Stimulated activated CD4-positive, alpha-beta T cell treated with anti-CD3 and anti-CD28 coated beads, Interleukin-2, amount 100 ng/mL, for 24 hours (primary cell): Measurements from ENCODE around the gene PAQR6.
A peak's percentile ranks its signal among the peaks of the same experiment; 100 is the strongest.

ENCODE experiments used
- DNase-seq, 2 donors: peaks; one replicate each; pipeline ENCODE4 v3.0.0-alpha.2; 2020

Gene PAQR6

DNA sequence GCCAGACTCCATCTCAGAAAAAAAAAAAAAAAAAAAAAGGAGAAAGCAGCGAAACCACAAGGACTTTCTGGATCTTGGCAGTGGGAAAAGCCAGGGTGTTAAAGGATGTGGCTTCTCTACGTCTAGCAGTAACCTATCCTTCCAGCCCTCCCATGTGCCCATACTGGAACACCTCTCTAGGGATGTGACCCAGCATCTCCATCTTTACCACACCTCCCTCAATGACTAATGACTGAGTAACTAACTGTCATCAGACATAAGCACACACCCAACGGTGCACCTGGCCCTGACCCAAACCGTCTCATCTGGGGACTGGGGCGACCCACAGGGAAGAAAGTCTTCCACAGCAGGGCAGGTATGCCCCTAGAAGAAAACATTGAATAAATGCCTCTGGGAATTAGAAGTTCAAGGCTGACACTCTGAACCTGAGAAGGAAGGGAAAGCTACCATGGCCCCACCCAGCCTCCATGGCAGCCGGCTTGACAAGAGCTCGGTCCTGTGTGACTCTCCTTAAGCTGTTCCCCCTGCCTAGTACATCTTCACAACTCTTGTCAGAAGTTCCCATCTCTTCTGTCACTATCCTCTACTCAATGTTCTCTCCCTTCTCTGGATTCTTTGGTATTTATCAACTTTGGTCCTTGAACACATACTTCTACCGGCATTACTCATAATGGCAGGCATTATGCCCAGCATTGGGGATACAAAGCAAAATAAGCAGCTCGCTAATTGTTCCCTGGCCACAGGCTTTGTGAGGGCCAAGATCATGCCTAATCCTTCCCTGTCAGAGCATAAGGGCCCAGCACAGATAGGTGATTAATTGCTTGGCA is 14.8 kb upstream of the PAQR6 start:
- no peak for DNase-seq

DNA sequence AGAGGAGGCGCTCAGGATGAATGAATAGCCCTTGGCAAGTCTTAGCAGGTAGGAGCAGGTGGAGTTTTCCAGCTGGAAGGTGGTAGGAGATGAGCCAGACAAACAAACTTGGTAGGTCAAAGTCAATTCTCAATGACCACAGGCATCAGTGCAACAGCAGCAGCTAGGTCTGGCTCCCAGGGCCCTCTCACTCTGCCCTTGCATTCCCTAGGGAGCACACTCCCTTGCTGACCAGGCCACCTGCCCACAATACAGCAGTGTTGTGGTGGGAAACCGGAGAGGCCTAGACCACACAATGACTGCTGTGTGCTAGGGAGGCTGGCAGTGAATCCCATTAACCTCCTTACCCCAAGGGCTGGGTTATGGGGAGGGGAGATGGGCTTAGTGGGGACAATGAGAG is 13.0 kb upstream of the PAQR6 start:
- no peak for DNase-seq

DNA sequence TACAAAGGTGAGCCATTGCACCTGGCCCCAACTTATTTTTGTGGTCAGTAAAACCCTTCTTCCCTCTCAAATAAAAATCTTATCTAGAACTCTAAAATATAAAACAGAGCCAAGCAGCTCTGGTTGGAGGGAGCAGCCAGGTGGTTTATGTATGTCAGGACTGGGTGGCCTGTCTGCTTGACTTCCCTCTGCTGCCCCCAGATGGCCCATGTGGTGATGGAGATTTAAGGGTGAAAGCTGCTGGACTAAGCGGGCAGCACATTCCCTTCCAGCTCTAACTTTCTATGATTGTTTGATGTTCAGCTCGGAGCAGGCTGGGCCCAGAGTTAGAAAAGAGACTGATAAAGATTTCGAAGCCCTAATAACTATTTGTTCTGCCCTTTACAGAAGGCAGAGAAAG is 11.9 kb upstream of the PAQR6 start:
- no peak for DNase-seq

DNA sequence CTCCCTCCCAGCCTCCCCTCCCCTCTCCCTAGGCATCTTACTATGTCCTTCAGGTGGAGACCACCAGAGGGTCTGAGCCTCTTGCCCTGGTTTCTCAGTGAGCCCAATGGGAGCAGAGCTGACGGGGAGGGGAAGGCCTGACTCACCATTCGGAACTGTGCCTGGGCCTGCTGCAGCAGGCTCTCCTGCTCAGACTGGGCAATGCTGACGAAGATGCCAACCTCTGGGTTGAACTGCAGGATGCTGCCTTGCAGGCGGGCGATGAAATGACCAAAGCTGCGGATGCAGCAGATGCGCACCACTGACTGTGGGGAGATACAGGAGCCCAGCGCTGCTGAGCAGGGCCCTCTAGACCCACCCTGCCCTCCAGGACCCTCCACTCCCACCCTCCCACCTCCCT is 11.0 kb upstream of the PAQR6 start:
- DNase-seq, result no peak

DNA sequence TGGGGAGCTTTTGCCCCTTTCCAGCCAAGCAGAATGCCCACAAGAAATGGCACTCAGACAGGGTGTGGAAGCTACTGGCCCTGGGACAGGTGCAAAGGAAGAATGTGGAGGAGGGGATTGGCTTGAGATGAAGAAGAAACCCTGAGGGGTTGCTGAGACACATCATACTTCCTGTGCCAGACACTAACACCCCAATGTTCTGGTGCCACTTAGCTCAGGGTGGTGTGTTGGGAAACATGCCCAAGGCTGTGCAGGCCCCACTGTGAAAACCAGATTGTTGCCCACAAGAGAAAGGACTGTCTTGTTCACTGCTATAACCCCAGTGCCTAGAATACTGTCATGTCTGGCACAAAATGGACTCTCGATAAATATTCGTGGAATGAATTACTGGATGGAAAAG is 9.9 kb upstream of the PAQR6 start:
- no peak for DNase-seq

DNA sequence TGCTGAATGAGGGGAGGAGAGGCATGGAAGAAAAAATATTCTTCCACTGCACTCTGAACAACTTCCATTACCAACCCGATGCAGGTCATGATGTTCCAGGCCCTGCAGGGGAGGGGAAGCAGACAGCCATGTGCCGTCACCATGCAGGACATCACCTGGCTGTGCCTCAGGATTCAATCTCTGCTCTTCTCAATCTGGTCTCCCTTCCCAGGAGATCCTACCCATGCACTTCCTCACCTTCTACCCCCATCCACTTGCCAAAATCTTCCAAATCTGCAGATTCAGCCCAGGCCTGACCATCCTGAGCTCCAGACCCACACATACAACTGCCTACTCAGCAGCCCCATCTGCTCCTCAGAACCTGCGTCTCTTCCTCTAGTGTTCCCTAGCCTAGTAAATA is 5.8 kb upstream of the PAQR6 start:
- no peak for DNase-seq

DNA sequence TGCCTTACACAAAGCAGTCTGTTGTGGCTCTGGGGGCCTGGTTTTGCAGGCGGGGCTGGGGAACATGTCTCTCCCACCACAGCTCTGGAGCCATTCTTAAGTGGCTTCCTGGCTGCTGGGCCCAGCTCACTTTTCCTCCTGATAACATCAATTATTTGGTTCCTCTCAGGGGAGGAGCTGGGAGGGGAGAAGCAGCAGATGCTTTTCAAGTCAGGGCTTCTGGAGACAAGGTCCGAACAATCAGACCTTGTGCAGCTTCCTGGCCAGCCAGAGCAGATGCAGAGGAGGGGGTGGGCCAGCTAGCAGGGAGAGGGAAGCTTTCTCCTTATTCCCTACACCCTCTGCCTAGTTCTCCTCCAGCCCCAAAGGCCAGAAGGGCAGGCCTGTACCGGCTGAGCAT is 3.7 kb upstream of the PAQR6 start:
- no peak for DNase-seq

DNA sequence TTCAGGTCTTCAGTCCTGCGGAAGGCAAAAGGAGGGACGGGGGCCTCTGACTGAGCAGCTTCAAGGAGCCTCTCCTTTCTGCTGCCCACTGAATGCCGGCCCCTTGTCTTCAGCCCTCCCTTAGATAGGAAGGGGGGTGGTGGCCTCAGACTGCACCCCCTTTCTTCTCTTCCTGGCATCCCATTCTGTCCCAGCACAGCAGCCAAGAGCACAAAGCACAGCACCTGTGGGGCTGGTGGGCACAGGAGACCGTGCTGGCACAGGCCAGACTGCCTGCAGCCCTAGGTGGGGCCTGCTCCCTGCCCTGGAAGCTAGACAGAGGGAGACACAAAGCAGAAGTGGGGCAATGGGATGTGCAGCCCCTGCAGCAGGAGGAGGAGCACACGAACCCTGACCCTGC is 1.7 kb upstream of the PAQR6 start:
- DNase-seq, result no peak

DNA sequence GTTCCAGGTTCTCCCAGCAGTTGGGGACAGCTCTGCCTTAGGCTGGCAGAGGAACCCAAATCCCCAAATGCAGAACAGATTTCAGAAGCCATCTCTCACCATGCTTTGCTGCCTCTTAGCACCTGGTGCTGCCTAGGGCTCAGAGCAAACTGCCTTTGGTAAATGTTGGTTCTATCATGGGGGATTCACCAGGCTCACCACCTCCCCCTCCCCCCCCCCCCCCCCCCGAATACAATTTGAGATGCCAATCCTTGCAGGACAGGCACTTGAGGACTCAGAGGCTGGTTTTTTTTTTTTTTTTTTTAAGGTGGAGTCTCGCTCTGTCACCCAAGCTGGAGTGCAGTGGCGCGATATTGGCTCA is 447 bp upstream of the PAQR6 start:
- no peak for DNase-seq

DNA sequence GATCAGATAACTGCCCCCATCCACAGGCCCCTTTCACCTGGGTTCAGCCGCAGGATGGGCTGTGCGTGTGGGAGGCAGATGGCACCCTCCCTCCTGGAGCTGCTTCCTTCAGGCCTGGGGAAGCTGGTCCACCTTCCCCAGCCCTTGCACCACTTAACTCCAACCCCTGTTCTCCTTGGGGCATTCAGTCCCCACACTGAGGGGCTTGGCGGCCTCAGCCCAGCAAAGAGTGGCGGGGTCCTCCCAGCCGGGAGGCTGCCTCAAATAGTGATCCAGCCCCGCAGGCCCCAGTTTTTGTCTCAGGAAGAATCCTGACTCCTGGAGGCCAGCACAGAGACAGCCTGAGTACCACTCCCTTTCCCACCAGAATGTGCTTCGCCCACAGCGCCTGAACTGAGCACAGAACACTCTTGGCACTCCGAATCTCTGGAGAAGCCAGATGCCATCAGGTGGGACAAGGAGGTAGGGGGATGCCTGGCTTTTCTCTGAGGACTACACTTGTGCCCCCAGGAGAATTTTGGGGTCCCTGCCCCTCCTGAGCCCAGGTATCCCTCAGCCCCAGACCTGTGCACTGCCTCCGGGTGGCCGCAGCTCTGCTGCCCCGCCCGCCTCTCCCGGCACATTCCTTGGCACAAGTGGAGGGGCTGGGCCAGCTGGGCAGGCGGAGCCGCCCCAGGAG is 936 bp downstream of the PAQR6 start:
- no peak for DNase-seq

DNA sequence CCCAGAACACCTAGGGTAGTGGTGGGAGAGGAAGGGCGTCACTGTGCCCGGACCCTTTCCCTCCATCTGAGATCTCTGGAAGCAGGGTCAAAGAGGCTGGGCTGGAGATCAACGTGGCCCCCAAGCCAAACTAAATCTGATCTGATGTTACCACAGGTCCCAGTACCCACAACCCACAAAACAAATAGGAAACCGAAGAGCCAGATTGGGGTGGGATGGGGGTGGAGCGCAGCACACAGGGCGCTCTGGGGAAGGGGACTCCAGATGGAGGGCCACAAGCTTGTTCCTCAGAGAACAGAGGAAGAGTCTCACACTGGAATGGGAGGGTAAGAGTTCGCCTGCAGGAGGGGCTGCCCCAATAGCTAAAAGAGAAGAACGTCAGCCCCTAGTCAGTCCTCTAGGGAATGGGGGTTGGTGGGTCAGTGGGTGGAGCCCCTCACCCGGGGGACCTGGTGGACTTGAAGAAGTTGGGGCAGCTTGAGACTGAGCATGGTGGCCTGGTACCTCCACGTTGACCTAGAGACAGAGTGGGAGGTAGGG is 1.5 kb downstream of the PAQR6 start:
- DNase-seq, result no peak

DNA sequence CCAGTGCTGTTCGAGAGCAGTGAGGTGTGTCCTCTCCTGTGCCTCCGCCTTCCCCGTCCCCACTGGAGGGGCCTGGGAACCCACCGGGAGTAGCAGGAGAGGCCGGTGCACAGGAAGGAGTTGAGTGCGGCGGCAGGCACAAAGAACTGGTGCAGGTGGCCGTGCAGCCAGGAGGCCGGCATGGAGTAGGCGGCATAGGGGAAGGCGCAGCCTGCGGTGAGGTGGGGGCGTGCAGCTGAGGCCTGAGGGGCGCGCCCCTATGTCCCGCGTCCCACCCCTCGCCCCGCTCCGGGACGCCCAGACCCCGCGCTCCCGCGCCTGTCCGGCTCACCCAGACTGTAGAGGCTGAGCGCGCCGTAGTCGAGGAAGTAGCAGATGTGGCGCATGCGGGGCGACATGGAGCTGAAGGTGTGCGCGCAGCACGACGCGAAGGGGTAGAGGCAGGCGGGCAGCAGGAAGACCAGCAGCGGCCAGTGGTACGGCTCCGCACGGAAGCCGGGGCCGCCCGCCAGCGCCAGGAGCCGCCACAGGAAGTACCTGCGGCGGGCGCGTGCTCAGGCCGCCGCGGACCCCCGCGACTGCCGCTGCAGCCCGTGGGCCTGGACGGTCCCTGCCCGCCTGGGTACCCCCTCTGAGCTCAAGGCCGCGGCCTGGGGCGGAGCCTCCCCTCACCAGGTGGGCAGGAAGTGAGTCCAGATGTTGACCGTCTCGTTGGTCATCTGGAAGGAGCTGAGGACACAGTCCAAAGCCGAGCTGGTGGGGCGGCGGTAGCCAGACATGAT is 2.2 kb downstream of the PAQR6 start:
- peak; percentile 41 to 49 for DNase-seq

DNA sequence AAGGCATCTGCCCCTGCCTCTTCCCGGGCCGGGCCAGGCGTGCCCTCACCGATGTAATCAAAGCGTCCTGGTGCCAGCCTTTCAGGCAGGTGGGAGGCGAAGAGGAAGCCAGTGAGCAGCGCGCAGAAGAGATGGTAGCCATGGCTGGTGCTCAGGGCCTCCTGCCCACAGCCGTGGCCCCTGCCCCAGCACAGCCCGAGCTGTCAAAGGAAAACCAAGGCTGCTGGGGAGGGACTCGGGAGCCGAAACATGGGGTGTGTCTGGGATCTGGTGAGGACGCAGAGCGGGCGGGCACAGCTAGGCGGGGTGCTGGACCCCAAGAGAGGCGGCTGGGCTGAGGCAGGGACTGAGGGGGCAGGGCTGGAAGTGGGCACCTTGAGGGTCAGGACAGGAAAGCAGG is 3.1 kb downstream of the PAQR6 start:
- no peak for DNase-seq

DNA sequence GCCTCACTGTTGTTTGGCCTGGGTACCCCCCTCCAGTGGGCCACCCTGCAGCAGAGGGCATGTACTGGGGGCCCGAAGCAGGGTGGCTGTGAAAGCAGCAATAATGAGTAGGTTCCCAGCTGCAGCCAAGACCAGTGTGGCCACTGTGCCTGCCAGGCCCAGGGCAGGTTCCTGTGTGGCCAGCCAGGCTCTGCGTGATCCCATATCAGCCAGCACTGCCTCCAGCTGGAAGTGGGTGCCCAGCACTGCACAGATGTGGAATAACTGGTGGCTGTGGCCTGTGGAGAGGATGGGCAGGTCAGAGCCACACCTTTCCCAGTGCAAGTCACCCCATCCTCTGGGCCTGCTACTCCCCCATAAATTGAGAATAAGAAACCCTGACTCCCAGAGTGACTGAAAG is 3.7 kb downstream of the PAQR6 start:
- no peak for DNase-seq

DNA sequence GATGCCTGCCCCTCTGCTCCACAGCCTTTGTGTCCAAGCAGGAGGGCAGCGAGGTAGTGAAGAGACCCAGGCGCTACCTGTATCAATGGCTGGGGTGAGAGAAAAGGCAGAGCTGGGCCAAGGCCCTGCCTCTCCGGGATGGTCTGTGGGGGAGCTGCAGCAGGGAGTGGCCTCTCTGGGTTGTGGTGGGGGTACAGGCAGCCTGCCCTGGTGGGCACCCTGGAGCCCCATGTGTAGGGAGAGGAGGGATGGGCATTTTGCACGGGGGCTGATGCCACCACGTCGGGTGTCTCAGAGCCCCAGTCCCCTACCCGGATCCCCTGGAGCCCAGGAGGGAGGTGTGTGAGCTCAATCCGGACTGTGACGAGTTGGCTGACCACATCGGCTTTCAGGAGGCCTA is 5.1 kb downstream of the PAQR6 start:
- DNase-seq, result no peak

DNA sequence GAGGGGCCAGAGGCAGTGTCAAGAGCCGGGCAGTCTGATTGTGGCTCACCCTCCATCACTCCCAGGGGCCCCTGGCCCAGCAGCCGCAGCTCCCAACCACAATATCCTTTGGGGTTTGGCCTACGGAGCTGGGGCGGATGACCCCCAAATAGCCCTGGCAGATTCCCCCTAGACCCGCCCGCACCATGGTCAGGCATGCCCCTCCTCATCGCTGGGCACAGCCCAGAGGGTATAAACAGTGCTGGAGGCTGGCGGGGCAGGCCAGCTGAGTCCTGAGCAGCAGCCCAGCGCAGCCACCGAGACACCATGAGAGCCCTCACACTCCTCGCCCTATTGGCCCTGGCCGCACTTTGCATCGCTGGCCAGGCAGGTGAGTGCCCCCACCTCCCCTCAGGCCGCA is 5.9 kb downstream of the PAQR6 start, which contains the start of gene BGLAP:
Gene BGLAP, plus strand, starts transcription at position 259 of the 400 bp plus-strand sequence. Its CDS starts 48 bp downstream, at position 307.
- DNase-seq, result no peak

DNA sequence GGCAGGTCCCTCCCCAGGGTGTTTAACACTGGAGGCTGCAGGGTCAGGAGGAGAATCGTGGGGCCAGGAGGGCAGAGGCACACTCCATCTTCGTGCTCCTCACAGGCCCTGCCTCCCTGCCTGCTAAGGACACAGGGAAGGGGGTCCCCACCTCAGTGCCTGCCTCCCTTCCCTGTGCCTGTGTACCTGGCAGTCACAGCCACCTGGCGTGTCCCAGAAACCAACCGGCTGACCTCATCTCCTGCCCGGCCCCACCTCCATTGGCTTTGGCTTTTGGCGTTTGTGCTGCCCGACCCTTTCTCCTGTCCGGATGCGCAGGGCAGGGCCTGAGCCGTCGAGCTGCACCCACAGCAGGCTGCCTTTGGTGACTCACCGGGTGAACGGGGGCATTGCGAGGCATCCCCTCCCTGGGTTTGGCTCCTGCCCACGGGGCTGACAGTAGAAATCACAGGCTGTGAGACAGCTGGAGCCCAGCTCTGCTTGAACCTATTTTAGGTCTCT is 6.5 kb downstream of the PAQR6 start:
- DNase-seq, result no peak

DNA sequence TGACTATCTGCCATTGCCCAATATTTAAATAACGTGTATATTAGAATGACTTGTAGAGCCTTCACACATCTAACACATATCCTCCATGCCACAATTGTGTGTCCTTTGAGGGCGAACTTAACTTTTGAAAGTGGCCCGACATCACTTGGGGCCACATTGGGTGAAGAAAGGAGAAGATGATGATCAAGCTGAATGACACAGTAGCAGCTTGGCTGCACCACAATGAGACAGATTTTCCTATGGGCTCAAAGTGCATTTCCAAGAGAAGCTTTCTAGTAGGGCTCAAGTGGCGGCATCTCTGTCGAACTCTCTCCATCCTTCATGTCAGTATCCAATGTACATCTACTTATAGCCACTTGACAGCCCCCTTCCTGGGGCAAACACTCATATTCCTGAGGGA is 9.6 kb downstream of the PAQR6 start:
- no peak for DNase-seq

DNA sequence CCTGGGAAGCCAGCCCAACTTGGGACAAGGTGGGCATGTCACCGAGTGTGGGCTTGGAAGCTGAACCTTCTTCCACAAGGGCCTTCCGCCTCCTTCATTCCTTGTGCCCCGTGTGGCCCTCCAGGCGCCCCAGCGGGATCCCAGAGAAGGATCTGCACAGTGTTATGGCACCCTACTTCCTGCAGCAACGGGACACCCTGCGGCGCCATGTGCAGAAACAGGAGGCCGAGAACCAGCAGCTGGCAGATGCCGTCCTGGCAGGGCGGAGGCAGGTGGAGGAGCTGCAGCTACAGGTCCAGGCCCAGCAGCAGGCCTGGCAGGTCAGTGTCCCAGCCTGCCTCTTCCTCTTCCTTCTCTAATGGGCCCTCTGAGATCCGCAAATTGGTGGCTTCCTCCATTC is 11.7 kb downstream of the PAQR6 start:
- DNase-seq, result no peak

DNA sequence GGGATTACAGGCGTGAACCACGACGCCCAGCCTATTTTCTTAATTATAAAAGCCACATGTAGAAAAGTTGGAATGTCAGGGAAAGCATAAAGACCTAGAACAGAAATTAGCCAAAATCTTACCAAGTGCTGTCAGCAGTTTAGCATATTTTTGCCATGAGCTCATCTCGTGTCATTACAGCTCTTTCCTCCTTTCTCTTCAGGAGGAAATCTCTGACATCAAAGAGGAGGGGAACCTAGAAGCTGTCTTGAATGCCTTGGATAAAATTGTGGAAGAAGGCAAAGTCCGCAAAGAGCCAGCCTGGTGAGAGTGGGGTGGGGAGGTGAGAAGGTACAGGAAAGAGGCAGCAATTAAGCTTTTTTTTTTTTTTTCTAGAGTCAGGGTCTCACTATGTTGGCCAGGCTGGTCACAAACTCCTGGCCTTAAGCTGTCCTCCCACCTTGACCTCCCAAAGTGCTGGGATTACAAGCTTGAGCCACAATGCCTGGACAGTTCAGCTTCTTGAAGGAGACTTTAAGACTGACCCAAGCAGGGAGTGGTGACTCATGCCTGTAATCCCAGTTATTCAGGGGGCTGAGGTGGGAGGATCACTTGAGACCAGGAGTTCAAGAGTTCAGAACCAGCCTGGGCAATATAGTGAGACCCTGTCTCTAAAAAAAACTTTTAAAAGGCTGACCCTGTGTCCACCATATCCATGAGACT is 14.3 kb downstream of the PAQR6 start:
- no peak for DNase-seq

DNA sequence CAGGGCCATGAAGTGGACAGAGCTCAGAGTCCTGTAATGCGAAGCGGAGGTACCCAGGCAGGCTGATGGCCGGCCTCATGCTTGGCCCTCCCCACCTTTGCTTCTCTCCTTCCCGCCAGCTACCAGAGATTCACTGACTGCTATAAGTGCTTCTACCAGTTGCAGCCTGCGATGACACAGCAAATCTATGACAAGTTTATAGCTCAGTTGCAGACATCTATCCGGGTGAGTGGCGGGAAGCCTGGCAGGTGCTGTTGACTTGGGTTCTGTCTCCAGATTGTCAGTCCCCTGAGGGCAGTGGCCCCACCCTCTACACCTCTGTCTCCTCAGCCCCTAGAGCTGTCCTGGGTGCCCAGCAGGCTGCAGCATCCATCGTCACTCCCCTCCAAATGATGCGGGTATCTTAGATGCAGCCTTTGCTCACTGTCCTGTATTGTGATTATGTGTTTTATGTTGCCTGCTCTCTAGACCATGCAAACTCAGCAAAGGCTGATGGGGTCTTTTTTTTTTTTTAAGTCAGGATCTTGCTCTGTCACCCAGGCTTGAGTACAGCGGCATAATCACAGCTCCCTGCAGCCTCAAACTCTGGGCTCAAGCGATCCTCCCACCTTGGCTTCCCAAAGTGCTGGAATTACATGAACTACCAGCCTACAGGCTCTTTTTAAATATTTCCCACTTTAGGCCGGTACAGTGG is 15.5 kb downstream of the PAQR6 start:
- DNase-seq, result no peak

DNA sequence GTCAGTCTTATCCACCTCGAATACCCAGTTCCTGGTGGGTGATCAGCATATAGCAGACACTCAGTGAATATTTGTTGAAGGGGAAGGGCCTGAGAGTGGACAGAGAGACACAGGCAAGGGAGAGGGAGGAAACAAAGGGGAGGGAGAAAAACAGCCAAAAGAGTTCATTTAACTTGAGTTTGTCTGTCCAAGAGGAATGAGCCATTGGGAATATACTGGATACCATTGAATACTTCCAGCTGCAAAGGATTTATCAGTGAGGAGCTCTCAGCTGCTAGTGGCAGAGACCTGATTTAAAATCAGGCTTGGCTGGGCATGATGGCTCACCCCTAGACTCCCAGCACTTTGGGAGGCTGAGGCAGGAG is 17.4 kb downstream of the PAQR6 start:
- DNase-seq, result no peak
